Putamen (tissue), 1 donor: ENCODE results near the gene ITGB6.

Source experiments
- DNase-seq: peaks from one replicate; pipeline ENCODE4 v3.0.0-alpha.2; 2016; ENCODE audit warnings: low spot score

Gene ITGB6

GRCh38 chr2:160087854-160088745, 112.0 kb downstream of the ITGB6 start:
- no peak for DNase-seq

GRCh38 chr2:160085662-160086061, 114.4 kb downstream of the ITGB6 start:
- no peak for DNase-seq

GRCh38 chr2:160077912-160078810, 121.9 kb downstream of the ITGB6 start:
- no peak for DNase-seq

- DNase-seq = no peak
Observed at GRCh38 chr2:160076914-160077313, 123.2 kb downstream of the ITGB6 start.

GRCh38 chr2:160076241-160076640, 123.8 kb downstream of the ITGB6 start:
- DNase-seq = no peak

- DNase-seq = no peak
Observed at GRCh38 chr2:160075171-160075570, 124.9 kb downstream of the ITGB6 start.

GRCh38 chr2:160073284-160073888, 126.7 kb downstream of the ITGB6 start:
- DNase-seq = no peak

- no peak for DNase-seq
Observed at GRCh38 chr2:160068906-160069305, 131.2 kb downstream of the ITGB6 start.

GRCh38 chr2:160064916-160065315, 135.2 kb downstream of the ITGB6 start:
- peak; percentile 17 for DNase-seq

- no peak for DNase-seq
Observed at GRCh38 chr2:160063879-160064612, 136.0 kb downstream of the ITGB6 start.

- no peak for DNase-seq
Observed at GRCh38 chr2:160063271-160063670, 136.8 kb downstream of the ITGB6 start.

GRCh38 chr2:160062292-160063005, 137.6 kb downstream of the ITGB6 start, which contains the start of gene PLA2R1:
PLA2R1 (minus strand) TSS chr2:160062615; CDS start chr2:160062403, 212 bp downstream.
- DNase-seq = peak; percentile 7

GRCh38 chr2:160061944-160062291, 138.2 kb downstream of the ITGB6 start:
- DNase-seq = no peak

GRCh38 chr2:160061533-160061932, 138.5 kb downstream of the ITGB6 start:
- no peak for DNase-seq

GRCh38 chr2:160060297-160060696, 139.8 kb downstream of the ITGB6 start:
- no peak for DNase-seq

GRCh38 chr2:160057356-160057755, 142.7 kb downstream of the ITGB6 start:
- no peak for DNase-seq

GRCh38 chr2:160055726-160056108, 144.4 kb downstream of the ITGB6 start:
- no peak for DNase-seq

GRCh38 chr2:160054984-160055725, 144.9 kb downstream of the ITGB6 start:
- no peak for DNase-seq

GRCh38 chr2:160053946-160054345, 146.1 kb downstream of the ITGB6 start:
- DNase-seq = no peak

- no peak for DNase-seq
Observed at GRCh38 chr2:160052531-160052930, 147.5 kb downstream of the ITGB6 start.
